Caki2 (cell line): ENCODE measurements around the gene CPEB4. TPM values are rescaled to one million over a fixed set of nuclear protein-coding genes. Genes with fewer than 3 reads are reported as not detected.

Experiments used
- DNase-seq: peaks from one replicate; pipeline ENCODE4 v3.0.0-alpha.2; 2015; ENCODE audit warnings: low read depth
- in situ Hi-C: cut with HindIII; loops from 2 replicates; pipeline ENCODE4 v1.10.0; 2016; ENCODE audit warnings: low sequenced_read_pairs, low pct_unique_long_range_greater_than_20kb, mixed read lengths
- total RNA-seq: library from RNA; depleted of rRNA; stranded (reverse); fragments of >200 nt; shearing (Covaris generic); gene quantifications from 2 replicates; pipeline ENCODE4 v1.2.3, GENCODE V29; 2014; ENCODE audit warnings: low replicate concordance; rRNA removed

CPEB4 gene
- 0.90 and 9.8 TPM in 2 replicates for total RNA-seq

GRCh38 chr5:173887610-173888472 is at the start of gene CPEB4:
Gene CPEB4, plus strand, starts transcription at chr5:173888349. Its CDS starts 1,385 bp downstream, at chr5:173889734.
- in situ Hi-C loops, result no loop called here
- peak; percentile 99 for DNase-seq

GRCh38 chr5:173839117-173839713 is 48.9 kb upstream of the CPEB4 start:
- DNase-seq, result no peak
- in situ Hi-C loops, result no loop called here

- no peak for DNase-seq
- in situ Hi-C loops, result no loop called here
These were observed 47.8 kb upstream of the CPEB4 start for GRCh38 chr5:173840111-173840983.

GRCh38 chr5:173841710-173842109 is 46.4 kb upstream of the CPEB4 start:
- no peak for DNase-seq
- in situ Hi-C loops, result no loop called here

- no peak for DNase-seq
- in situ Hi-C loops, result no loop called here
These were observed 44.4 kb upstream of the CPEB4 start for GRCh38 chr5:173843794-173844193.

- DNase-seq, result no peak
- in situ Hi-C loops, result no loop called here
These were observed 42.8 kb upstream of the CPEB4 start for GRCh38 chr5:173845321-173845720.

- no peak for DNase-seq
- in situ Hi-C loops, result no loop called here
These were observed 41.1 kb upstream of the CPEB4 start for GRCh38 chr5:173846929-173847501.

- in situ Hi-C loops, result no loop called here
- DNase-seq, result no peak
These were observed 39.1 kb upstream of the CPEB4 start for GRCh38 chr5:173848986-173849596.

GRCh38 chr5:173849908-173850307 is 38.2 kb upstream of the CPEB4 start:
- DNase-seq, result no peak
- in situ Hi-C loops, result no loop called here

- no peak for DNase-seq
- in situ Hi-C loops, result no loop called here
These were observed 37.5 kb upstream of the CPEB4 start for GRCh38 chr5:173850659-173851058.

GRCh38 chr5:173851595-173852243 is 36.4 kb upstream of the CPEB4 start:
- DNase-seq, result no peak
- in situ Hi-C loops, result no loop called here

- no peak for DNase-seq
- in situ Hi-C loops, result no loop called here
These were observed 35.3 kb upstream of the CPEB4 start for GRCh38 chr5:173852790-173853359.

- no peak for DNase-seq
- in situ Hi-C loops, result no loop called here
These were observed 34.6 kb upstream of the CPEB4 start for GRCh38 chr5:173853370-173854131.

GRCh38 chr5:173855162-173855994 is 32.8 kb upstream of the CPEB4 start:
- in situ Hi-C loops, result no loop called here
- DNase-seq, result no peak

GRCh38 chr5:173855995-173856656 is 32.0 kb upstream of the CPEB4 start:
- DNase-seq, result no peak
- in situ Hi-C loops, result no loop called here
